HCT116 (cell line): ENCODE data around the gene JAK2. TPM values are rescaled to one million over a fixed set of nuclear protein-coding genes. Genes with fewer than 3 reads are reported as not detected.

Source experiments
- ATAC-seq: fragments of 200-7000 bp; cut with Tn5 transposase; 2 replicates; pipeline ENCODE4 v1.9.1; 2020; ENCODE audit warnings: mild to moderate bottlenecking, moderate library complexity
- BruUV-seq: library from RNA; stranded (reverse); fragments of 400-500 nt; replicated peaks from 2 replicates; lab custom pipeline; 2021; lab: Mats Ljungman, UMichigan
- CTCF ChIA-PET: fragments of 300-600 bp; sonication (Branson Sonifier 250); formaldehyde crosslinking; loops from one replicate; lab custom pipeline; 2021; ENCODE audit warnings: antibody characterized with exemption; lab: Charles Lee
- POLR2A ChIA-PET: fragments of 300-600, 350-600 bp; sonication (Branson Sonifier 250); formaldehyde crosslinking; loops from one replicate; lab custom pipeline; 2021; ENCODE audit warnings: antibody characterized with exemption; lab: Charles Lee
- RAD21 ChIA-PET, 2 experiments: fragments of 300-600 bp; sonication (Branson Sonifier 250); formaldehyde crosslinking; loops; one replicate each; lab custom pipeline; 2023; ENCODE audit warnings: low total read pairs in 2 of 2; ENCODE audit not compliant: uncharacterized antibody in 2 of 2, unreplicated experiment in 2 of 2, low non-redundant PET in 1 of 2; lab: Charles Lee
- DNase-seq: peaks from one replicate; pipeline ENCODE4 v3.0.0-alpha.2; 2010; ENCODE audit warnings: low read depth, low spot score
- H2AFZ ChIP-seq: fragments of 200-600 bp; shearing (Covaris generic), sonication (generic); 2 replicates; pipeline ENCODE4 v1.6.1; 2017; ENCODE audit warnings: low read depth, mixed run types, mixed read lengths, antibody characterized with exemption, low read length; ENCODE audit not compliant: poor library complexity, severe bottlenecking
- H3K27ac ChIP-seq: 2 replicates; pipeline ENCODE4 v1.5.1; 2012; ENCODE audit warnings: low read depth, low read length
- H3K27me3 ChIP-seq: fragments of 200-600 bp; sonication (generic); 2 replicates; pipeline ENCODE4 v1.6.1; 2016; ENCODE audit warnings: mixed run types, low read length, mixed read lengths; ENCODE audit not compliant: insufficient read depth
- H3K36me3 ChIP-seq, 2 experiments: fragments of 200-500 bp in 1 of 2; fragments of 200-600 bp in 1 of 2; sonication (Bioruptor generic) in 1 of 2; sonication (generic) in 1 of 2; 2 replicates each; pipeline versions ENCODE4 v1.5.1 to v1.6.1; 2014 to 2016; ENCODE audit warnings: low read length in 2 of 2, inconsistent platforms in 1 of 2, mixed read lengths in 1 of 2, mixed run types in 1 of 2; ENCODE audit not compliant: insufficient read depth in 2 of 2, control insufficient read depth in 1 of 2
- H3K4me1 ChIP-seq, 2 experiments: fragments of 200-600 bp in 1 of 2; sonication (generic) in 1 of 2; 2 replicates each; pipeline versions ENCODE4 v1.5.1 to v1.6.1; 2012 to 2017; ENCODE audit warnings: low read length in 2 of 2, inconsistent platforms in 1 of 2, mild to moderate bottlenecking in 1 of 2, mixed read lengths in 1 of 2, mixed run types in 1 of 2, moderate library complexity in 1 of 2; ENCODE audit not compliant: insufficient read depth in 2 of 2, control insufficient read depth in 1 of 2
- H3K4me2 ChIP-seq: fragments of 200-600 bp; sonication (generic); 2 replicates; pipeline ENCODE4 v1.6.1; 2017; ENCODE audit warnings: mixed run types, low read length, mixed read lengths
- H3K4me3 ChIP-seq, 2 experiments: fragments of 200-600 bp in 1 of 2; sonication (generic) in 1 of 2; replicated peaks in 1 of 2; 2 replicates each; pipeline ENCODE4 v1.5.1; 2011 to 2016; ENCODE audit warnings: low read length in 2 of 2, control low read depth in 1 of 2, low read depth in 1 of 2, mild to moderate bottlenecking in 1 of 2, mixed read lengths in 1 of 2, mixed run types in 1 of 2
- H3K79me2 ChIP-seq: fragments of 200-600 bp; sonication (generic); 2 replicates; pipeline ENCODE4 v1.6.1; 2017; ENCODE audit warnings: mild to moderate bottlenecking, mixed run types, low read length, moderate library complexity, mixed read lengths; ENCODE audit not compliant: insufficient read depth
- H3K9ac ChIP-seq: fragments of 200-600 bp; sonication (generic); 2 replicates; pipeline ENCODE4 v1.6.1; 2016; ENCODE audit warnings: low read length, mixed read lengths
- H3K9me2 ChIP-seq: fragments of 200-600 bp; sonication (generic), shearing (Covaris generic); 2 replicates; pipeline ENCODE4 v1.6.1; 2017; ENCODE audit warnings: mixed run types, mild to moderate bottlenecking, moderate library complexity; ENCODE audit not compliant: insufficient read depth
- H3K9me3 ChIP-seq, 2 experiments: fragments of 200-500 bp in 1 of 2; fragments of 200-600 bp in 1 of 2; sonication (Bioruptor generic) in 1 of 2; sonication (generic) in 1 of 2; 2 replicates each; pipeline ENCODE4 v1.6.1; 2014 to 2017; ENCODE audit warnings: low read length in 2 of 2, mixed read lengths in 2 of 2, inconsistent platforms in 1 of 2, low read depth in 1 of 2, mild to moderate bottlenecking in 1 of 2, mixed run types in 1 of 2, moderate library complexity in 1 of 2; ENCODE audit not compliant: control insufficient read depth in 1 of 2, insufficient read depth in 1 of 2
- H4K20me1 ChIP-seq: fragments of 200-600 bp; sonication (generic), shearing (Covaris generic); 2 replicates; pipeline ENCODE4 v1.6.1; 2017; ENCODE audit warnings: mixed run types, mild to moderate bottlenecking, moderate library complexity; ENCODE audit not compliant: insufficient read depth
- CEBPB ChIP-seq: IDR thresholded peaks from 2 replicates; pipeline ENCODE4 v1.6.1; 2012; ENCODE audit warnings: low read depth
- EGR1 ChIP-seq: IDR thresholded peaks from 2 replicates; pipeline ENCODE4 v1.6.1; 2012; ENCODE audit warnings: low read depth
- ELF1 ChIP-seq: IDR thresholded peaks from 2 replicates; pipeline ENCODE4 v1.6.1; 2012; ENCODE audit warnings: low read depth, borderline replicate concordance
- EZH2 ChIP-seq: fragments of 200-600 bp; sonication (generic); IDR thresholded peaks from 2 replicates; pipeline ENCODE4 v1.6.1; 2017; ENCODE audit warnings: antibody characterized with exemption, mixed run types
- FOSL1 ChIP-seq: IDR thresholded peaks from 2 replicates; pipeline ENCODE4 v1.6.1; 2012; ENCODE audit warnings: low read depth
- MAX ChIP-seq: IDR thresholded peaks from 2 replicates; pipeline ENCODE4 v1.6.1; 2012
- SRF ChIP-seq: IDR thresholded peaks from 2 replicates; pipeline ENCODE4 v1.6.1; 2012; ENCODE audit warnings: low read depth
- ZNF274 ChIP-seq: fragments of 200-500 bp; sonication (Bioruptor generic); IDR thresholded peaks from 2 replicates; pipeline ENCODE4 v1.6.1; 2014; ENCODE audit warnings: mild to moderate bottlenecking, low read depth, low read length, inconsistent platforms
- intact Hi-C: fragments of 100-400 bp; cut with micrococcal nuclease; formaldehyde crosslinking; loops from 2 replicates; pipeline ENCODE4 v1.10.0; 2022
- total RNA-seq: library from RNA; stranded (reverse); gene quantifications from one replicate; pipeline ENCODE4 v1.2.1, GENCODE V29; 2021; ENCODE audit not compliant: unreplicated experiment
- TF ChIP-seq, protein P1 (sequence below): IDR thresholded peaks from 2 replicates; pipeline ENCODE4 v1.6.1; 2012
- TF ChIP-seq, protein P2 (sequence below): IDR thresholded peaks from 2 replicates; pipeline ENCODE4 v1.6.1; 2012; ENCODE audit warnings: low read depth

JAK2 gene
- total RNA-seq, 1 experiment from 2014 or later = 4.6 TPM

DNA sequence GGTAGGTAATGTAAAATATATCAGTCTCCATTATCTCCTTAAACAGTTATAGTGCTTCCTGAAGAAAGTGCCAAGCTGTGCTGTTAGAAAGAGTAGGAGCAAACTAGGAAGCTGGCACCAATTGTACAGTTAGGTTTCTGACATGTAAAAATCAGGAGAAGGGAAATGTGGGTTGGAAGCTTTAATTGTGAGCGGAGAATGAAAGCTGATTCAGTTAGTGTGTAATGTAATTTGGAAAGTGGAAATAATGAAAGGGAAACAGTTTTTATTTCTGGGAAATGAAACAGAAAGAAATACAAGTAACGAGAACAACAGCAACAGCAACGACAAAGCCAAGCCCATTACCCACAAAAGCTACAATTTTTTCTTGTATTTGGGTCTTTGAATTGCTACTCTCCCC is 48.8 kb upstream of the JAK2 start:
- Histone ChIP-seq H3K9ac (no peak overlapping the region), H3K4me1 (no peaks in the 10 kb centered on the region), H3K4me2 (no peak overlapping the region), H4K20me1 (no peaks in the 10 kb centered on the region), H3K36me3 (no peaks in the 10 kb centered on the region), H3K79me2 (no peaks in the 10 kb centered on the region), H3K4me3 (no peak overlapping the region), H3K27ac (no peak overlapping the region), H3K9me2 (no peaks in the 10 kb centered on the region), H3K27me3 (no peaks in the 10 kb centered on the region), H3K9me3 (no peaks in the 10 kb centered on the region), H2AFZ (no peak overlapping the region)
- no peak for DNase-seq
- TF ChIP-seq FOSL1 = no peak
- TF ChIP-seq CEBPB = no peak
- TF ChIP-seq, protein P1, sequence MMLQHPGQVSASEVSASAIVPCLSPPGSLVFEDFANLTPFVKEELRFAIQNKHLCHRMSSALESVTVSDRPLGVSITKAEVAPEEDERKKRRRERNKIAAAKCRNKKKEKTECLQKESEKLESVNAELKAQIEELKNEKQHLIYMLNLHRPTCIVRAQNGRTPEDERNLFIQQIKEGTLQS = no peak
- no peak for TF ChIP-seq ELF1
- no peak for TF ChIP-seq ZNF274
- TF ChIP-seq, protein P2, sequence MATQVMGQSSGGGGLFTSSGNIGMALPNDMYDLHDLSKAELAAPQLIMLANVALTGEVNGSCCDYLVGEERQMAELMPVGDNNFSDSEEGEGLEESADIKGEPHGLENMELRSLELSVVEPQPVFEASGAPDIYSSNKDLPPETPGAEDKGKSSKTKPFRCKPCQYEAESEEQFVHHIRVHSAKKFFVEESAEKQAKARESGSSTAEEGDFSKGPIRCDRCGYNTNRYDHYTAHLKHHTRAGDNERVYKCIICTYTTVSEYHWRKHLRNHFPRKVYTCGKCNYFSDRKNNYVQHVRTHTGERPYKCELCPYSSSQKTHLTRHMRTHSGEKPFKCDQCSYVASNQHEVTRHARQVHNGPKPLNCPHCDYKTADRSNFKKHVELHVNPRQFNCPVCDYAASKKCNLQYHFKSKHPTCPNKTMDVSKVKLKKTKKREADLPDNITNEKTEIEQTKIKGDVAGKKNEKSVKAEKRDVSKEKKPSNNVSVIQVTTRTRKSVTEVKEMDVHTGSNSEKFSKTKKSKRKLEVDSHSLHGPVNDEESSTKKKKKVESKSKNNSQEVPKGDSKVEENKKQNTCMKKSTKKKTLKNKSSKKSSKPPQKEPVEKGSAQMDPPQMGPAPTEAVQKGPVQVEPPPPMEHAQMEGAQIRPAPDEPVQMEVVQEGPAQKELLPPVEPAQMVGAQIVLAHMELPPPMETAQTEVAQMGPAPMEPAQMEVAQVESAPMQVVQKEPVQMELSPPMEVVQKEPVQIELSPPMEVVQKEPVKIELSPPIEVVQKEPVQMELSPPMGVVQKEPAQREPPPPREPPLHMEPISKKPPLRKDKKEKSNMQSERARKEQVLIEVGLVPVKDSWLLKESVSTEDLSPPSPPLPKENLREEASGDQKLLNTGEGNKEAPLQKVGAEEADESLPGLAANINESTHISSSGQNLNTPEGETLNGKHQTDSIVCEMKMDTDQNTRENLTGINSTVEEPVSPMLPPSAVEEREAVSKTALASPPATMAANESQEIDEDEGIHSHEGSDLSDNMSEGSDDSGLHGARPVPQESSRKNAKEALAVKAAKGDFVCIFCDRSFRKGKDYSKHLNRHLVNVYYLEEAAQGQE = no peak
- no peak for TF ChIP-seq MAX
- no peak for TF ChIP-seq EGR1
- TF ChIP-seq EZH2 = no peak
- no peak for TF ChIP-seq SRF
- ATAC-seq = no peak
- no TSS peak for BruUV-seq
- CTCF ChIA-PET = no interaction called here
- intact Hi-C loops = no loop called here
- POLR2A ChIA-PET = no interaction called here
- RAD21 ChIA-PET = no interaction called here
